Stimulated activated naive CD4-positive, alpha-beta T cell (primary cell): ENCODE data around the gene JPH2.
"Not testable (repeated sequence)": the region's sequence is repeated elsewhere in the genome, so short reads cannot be mapped to it uniquely, and the experiment has no call there.

ENCODE experiments used
- DNase-seq, 6 experiments: peaks; one replicate each; lab custom pipeline; 2025; lab: John Stamatoyannopoulos, UW

The JPH2 gene

DNA sequence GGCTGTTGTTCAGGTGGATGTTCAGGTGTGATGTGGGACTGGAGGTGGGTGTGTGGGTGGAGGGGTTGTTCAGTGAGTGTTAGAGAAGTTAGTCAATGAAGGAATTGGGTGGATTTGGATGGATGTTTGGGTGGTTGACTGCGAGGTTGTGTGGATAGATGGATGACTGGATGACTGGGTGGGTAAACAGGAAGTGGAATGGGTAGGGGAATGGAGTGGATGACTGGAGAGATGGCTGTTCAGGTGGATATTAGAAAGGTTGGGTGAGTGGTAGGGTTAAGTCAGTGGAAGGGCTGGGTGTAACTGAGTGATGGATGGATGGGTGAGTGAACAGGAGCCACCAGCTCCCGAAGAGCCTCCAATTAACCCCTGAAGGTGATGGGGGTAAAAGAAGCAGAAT, 27.9 kb downstream of the JPH2 start:
- no peak for DNase-seq

GRCh38 chr20:44157061-44157460, 29.9 kb downstream of the JPH2 start:
- no peak for DNase-seq

DNA sequence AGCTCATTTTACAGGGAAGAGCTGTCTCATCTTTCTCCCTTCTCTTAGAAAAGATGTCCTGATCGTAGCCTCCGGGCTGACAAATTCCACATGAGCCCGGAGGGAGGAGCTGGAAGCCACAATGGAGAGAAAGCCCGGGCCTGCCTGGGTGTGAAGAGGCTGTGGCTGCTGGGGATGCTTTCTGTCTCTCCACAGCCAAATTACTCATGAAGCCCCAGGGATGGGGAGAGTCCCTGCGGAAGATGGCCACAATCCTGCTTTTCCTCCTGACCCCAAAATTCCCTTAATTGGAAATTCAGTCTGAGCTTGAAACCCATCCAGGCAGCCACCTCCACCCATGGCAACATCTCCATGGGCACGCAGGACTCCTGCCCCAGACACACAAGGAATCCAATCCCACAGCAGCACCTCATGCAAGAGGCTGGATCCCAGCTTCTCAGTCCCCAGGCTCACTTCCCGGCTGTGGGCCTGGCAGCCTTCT, 32.4 kb downstream of the JPH2 start:
- no peak for DNase-seq

- peak; percentile 30 to 69 (median 47) for DNase-seq
Observed at GRCh38 chr20:44153636-44154043, 33.3 kb downstream of the JPH2 start.

- DNase-seq = no peak
Observed at GRCh38 chr20:44151621-44152416, 35.2 kb downstream of the JPH2 start.

DNA sequence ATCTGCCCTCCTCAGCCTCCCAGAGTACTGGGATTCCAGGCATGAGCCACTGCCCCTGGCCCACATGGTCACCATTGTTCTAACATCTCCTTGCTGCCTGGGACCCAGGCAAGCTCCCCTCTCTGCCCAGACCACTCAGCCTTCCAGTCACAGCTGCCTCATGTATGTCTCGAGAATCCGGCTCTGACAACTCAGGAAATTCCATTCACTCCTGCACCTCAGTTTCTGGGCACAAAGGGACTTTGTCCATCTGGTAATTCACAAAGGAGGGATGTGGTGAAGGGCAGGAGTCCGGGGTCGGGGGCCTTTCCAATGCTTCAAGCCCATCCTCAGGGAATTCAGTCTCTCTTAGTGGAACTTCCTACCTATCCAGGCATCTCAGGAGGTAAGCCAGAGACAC, 40.7 kb downstream of the JPH2 start:
- no peak for DNase-seq

DNA sequence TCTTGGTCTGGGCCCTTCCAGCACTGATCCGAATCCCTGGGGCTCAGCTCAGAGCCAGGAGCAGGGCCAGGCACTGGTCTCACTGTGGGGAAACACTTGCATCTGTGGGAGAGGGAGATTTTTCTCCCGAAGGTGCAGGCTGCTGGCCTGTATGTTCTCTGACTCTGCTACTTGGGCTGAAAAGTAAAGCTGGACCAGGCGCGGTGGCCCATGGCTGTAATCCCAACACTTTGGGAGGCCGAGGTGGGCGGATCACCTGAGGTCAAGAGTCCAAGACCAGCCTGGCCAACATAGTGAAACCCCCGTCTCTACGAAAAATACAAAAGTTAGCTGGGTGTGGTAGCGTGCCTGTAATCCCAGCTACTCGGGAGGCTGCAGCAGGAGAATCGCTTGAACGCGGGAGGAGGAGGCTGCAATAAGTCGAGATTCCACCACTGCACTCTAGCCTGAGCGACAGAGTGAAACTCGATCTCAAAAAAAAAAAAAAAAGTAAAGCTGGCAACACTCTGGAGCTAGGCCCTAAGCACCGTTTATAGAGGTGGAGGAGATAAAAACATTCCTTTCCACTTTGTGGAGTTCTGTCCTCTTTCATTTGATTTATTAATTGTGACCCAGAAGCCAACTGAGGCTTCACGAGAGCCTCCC, 41.7 kb downstream of the JPH2 start:
- no peak for DNase-seq

- no peak for DNase-seq
Observed at GRCh38 chr20:44143936-44144335, 43.1 kb downstream of the JPH2 start.

- no peak for DNase-seq
Observed at GRCh38 chr20:44142413-44142812, 44.6 kb downstream of the JPH2 start.

GRCh38 chr20:44141873-44142272, 45.1 kb downstream of the JPH2 start:
- DNase-seq = no peak

- no peak for DNase-seq
Observed at GRCh38 chr20:44138867-44139266, 48.1 kb downstream of the JPH2 start.

DNA sequence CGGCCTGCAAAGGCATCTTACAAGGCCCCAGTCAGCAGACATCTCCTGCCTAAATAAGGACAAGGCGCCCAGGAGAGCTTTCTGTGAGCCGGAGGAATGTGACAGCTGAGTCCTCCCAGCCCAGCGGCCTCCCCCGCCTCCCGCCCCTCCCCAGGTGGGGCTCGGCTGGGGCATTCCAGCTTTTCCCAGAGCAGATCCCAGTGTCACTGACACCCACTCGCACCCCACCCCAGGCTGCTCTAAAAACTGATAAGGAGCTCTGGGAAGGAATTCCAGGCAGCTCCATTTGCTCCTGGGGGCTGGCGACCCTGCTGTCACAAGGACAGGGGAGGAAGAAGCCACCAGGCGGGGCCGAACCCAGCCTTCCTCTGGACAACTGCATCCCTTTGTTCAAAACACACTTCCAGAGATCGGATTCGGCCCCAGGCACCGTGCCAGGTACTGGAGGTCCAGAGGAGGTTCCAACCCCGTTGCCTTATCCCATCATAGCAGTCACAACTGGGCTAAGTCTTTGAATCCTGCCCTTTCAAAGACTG, 49.7 kb downstream of the JPH2 start:
- DNase-seq = no peak

DNA sequence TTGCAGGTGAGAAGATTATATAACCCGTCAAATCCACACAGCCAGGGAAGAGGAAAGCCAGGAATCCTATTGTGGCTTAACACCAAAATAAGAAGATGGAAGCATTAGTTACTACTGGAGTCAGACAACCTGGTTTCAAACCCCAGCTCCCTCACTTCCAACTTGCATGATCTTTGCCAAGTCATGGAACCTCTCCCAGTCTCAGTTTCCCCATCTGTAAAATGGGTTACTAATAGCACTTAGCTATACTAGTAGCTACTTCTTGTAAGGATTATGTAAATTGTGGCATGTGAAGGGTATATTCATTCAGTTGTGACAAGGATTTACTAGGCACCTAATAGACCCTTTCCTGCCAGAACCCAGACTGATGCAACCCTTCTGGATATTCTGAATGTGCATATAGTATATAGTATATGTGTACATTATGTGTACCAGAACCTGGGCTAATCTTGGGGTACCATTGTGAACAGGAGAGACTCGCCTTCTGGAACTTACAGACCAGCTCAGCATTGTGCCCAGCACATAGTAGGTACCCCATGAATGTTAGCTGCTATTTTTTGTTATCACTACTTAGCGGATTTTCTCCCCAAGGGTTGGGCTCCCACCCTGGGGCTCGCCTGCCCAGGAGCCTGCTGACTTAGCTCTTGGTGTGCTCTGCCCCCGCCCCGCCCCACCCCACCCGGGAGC, 50.3 kb downstream of the JPH2 start:
- DNase-seq = no peak

DNA sequence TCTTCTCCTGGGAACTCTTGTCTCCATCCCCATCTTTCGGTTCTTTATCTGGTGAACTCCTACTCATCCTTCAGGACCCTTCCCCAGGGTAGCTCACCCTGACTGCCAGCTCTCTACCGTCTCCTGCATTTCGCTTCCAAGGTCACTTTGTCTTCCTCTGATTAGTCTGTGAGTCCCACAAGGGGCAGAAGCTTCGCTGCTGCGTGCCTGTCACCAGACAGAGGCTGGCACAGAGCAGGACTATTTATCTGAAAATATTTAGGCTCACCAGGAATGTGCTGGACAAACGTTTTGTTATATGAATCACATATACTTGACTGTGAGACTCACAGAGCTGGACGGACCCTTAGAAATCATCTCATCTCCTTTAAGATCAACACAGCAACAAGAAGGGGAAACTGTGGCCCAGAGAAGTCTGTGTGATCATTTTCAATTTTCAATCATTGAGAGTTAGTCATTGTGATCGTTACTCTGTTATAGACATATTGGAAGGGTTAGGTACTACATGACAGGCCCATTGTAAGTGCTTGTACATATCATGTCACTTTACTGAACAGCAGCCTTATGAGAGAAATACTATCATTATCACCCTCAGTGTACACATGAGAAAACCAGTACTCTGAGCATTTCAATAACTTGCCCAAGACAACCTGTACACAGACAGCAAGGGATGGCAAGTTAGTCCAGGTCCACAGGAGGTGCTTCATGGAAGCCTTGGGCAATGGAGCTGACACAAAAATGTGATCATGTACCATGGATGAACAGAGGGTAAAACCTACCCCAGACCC, 51.4 kb downstream of the JPH2 start:
- peak in 2 of 6 experiments; percentile 26 to 52 for DNase-seq

DNA sequence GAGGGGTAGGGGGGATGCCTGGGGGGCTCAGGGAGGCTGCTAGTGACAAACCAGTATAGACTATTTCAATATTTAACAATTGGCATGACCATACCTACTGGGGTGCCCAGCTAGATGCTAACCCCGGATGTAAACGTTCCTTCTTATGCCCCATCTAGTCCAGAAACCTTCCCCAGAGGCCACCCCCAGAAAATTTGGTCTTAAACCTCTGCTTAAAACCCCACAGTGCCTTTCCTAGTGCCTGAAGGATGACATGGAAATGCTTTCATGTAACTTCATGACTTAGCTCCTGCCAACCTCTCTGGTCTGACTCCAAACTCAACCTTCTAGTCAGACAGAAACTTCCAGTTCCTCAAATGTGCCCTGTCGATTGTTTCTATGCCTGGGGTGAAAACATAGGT, 52.0 kb downstream of the JPH2 start:
- peak in 2 of 6 experiments; percentile 9 to 52 for DNase-seq

DNA sequence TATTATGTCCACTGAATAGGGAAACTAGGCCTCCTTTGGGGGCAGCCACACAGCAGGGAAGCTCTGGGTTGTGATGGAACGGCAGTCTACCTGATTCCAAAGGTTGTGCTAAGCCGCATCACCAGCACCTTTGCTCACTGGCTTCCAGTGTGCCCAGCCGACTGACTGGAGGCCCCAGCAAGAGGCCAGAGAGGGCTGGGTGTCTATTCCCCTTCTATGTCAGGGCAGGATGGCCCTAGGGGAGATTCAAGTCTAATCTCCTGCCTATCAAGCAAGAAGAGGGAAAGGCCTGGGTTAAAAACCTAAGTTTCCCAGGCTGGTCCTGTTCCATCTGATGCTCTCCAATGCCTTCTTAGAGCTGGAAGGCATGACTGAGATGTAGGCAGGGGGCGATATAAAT, 53.6 kb downstream of the JPH2 start:
- DNase-seq = no peak

DNA sequence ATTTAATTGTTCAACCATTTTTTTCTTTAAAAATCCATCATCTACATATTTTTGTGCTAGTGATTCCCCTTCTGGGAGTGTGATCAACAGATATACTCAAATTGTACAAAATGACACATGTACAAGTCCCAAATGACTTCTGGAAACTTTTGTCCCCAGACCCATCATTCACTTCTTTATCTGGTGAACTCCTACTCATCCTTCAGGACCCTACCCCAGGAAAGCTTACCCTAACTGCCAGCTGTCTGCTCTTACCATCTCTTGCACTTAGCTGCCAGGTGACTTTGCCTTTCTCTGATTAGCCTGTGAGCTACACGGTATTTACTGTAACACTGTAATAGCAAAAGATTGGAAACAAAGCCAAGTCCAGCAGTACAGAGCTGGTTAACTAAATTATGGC, 55.3 kb downstream of the JPH2 start:
- DNase-seq = no peak

- DNase-seq = no peak
Observed at GRCh38 chr20:44129911-44130718, 56.9 kb downstream of the JPH2 start.

DNA sequence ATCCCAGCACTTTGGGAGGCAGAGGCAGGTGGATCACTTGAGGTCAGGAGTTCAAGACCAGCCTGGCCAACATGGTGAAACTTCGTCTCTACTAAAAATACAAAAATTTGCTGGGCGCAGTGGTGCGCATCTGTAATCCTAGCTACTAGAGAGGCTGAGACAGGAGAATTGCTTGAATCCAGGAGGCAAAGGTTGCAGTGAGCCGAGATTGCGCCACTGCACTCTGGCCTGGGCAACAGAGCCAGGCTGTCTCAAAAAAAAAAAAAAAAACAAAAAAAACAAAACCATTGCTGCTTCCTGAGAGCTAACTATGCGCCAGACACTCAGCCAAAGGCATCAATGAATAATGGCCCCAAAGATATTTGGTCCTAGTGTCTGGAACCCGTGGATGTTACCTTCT, 57.7 kb downstream of the JPH2 start:
- DNase-seq = not testable (repeated sequence)

DNA sequence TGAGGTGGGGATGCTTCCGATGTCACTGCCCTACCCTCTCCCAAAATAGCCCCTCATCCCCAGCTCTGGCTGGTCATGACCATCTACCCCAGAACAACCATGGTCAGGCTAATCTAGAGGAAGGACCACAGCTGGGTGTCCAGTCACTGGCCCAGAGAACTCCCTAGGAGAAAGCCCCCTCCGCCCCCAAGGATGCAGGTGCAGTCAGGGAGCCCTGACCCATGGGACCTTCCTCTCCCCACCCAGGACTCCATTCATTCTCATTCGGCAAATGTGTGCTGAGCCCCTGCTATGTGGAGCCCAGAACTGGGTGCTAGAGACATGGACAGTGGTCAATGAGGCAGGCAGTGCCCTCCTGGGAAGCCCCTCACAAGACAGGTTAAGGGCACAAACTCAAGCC, 60.5 kb downstream of the JPH2 start:
- DNase-seq = no peak
